GM10847 (cell line): ENCODE measurements around the gene PLXNC1.

Experiments
- POLR2A ChIP-seq: IDR thresholded peaks from 2 replicates; pipeline ENCODE4 v1.6.1; 2011; ENCODE audit not compliant: insufficient read length; ENCODE audit errors: extremely low read depth

PLXNC1 gene

GRCh38 chr12:94245631-94246383 lies 97.4 kb downstream of the PLXNC1 start:
- no peak for TF ChIP-seq POLR2A

GRCh38 chr12:94247246-94247645 lies 98.9 kb downstream of the PLXNC1 start:
- no peak for TF ChIP-seq POLR2A

GRCh38 chr12:94248582-94248981 lies 100.2 kb downstream of the PLXNC1 start:
- TF ChIP-seq POLR2A: no peak

- no peak for TF ChIP-seq POLR2A
Measured at GRCh38 chr12:94250130-94250529, 101.8 kb downstream of the PLXNC1 start.

GRCh38 chr12:94254270-94254669 lies 105.9 kb downstream of the PLXNC1 start:
- TF ChIP-seq POLR2A: no peak

GRCh38 chr12:94255006-94255405 lies 106.6 kb downstream of the PLXNC1 start:
- no peak for TF ChIP-seq POLR2A

GRCh38 chr12:94255428-94255827 lies 107.1 kb downstream of the PLXNC1 start:
- TF ChIP-seq POLR2A: no peak

- no peak for TF ChIP-seq POLR2A
Measured at GRCh38 chr12:94258593-94258992, 110.2 kb downstream of the PLXNC1 start.

- TF ChIP-seq POLR2A: no peak
Measured at GRCh38 chr12:94260017-94260416, 111.6 kb downstream of the PLXNC1 start.

GRCh38 chr12:94260717-94261116 lies 112.3 kb downstream of the PLXNC1 start:
- TF ChIP-seq POLR2A: no peak

GRCh38 chr12:94261119-94261518 lies 112.7 kb downstream of the PLXNC1 start:
- TF ChIP-seq POLR2A: no peak

- no peak for TF ChIP-seq POLR2A
Measured at GRCh38 chr12:94261786-94262185, 113.4 kb downstream of the PLXNC1 start.

- TF ChIP-seq POLR2A: no peak
Measured at GRCh38 chr12:94262228-94263010, 114.0 kb downstream of the PLXNC1 start.

GRCh38 chr12:94263011-94263811 lies 114.8 kb downstream of the PLXNC1 start:
- TF ChIP-seq POLR2A: no peak

GRCh38 chr12:94263905-94264561 lies 115.7 kb downstream of the PLXNC1 start:
- TF ChIP-seq POLR2A: no peak
